RCC 7860 (cell line): ENCODE data around the gene EYA2.
"Not testable (repeated sequence)": the region's sequence is repeated elsewhere in the genome, so short reads cannot be mapped to it uniquely, and the experiment has no call there.

ENCODE experiments used
- DNase-seq: peaks from one replicate; pipeline ENCODE4 v3.0.0-alpha.2; 2015; ENCODE audit warnings: low spot score
- FAIRE-seq: peaks from 2 replicates; lab custom pipeline; 2012; peaks lifted over from hg19 to GRCh38; lab: Jason Lieb, UNC

EYA2 gene, protein sequence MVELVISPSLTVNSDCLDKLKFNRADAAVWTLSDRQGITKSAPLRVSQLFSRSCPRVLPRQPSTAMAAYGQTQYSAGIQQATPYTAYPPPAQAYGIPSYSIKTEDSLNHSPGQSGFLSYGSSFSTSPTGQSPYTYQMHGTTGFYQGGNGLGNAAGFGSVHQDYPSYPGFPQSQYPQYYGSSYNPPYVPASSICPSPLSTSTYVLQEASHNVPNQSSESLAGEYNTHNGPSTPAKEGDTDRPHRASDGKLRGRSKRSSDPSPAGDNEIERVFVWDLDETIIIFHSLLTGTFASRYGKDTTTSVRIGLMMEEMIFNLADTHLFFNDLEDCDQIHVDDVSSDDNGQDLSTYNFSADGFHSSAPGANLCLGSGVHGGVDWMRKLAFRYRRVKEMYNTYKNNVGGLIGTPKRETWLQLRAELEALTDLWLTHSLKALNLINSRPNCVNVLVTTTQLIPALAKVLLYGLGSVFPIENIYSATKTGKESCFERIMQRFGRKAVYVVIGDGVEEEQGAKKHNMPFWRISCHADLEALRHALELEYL

DNA sequence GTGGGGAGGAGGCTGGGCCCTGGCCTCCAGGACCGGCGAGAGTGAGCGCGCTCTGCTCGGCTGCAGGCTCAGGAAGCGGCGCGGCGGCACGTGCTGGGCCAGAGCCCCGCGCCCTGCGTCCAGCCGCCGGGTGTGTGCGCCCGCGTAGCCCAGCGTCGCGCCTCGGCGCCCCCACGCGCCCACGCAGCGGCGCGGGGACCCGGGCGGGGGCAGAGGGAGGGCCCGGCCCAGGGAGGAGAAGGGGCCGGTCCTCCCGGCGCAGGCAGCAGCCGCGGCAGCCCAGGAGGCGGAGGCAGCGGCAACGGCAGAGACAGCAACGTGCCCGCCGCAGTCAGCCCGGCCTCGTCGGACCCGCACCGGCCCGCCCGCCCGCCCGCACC is at the start of gene EYA2:
Gene EYA2, plus strand, starts transcription at position 265 of the 380 bp plus-strand sequence. CDS start 95,168 bp downstream, outside the sequence.
- FAIRE-seq (no peak), DNase-seq (no peak)

- FAIRE-seq: no peak
- DNase-seq: no peak
Observed at GRCh38 chr20:46844965-46845364, 49.7 kb upstream of the EYA2 start.

DNA sequence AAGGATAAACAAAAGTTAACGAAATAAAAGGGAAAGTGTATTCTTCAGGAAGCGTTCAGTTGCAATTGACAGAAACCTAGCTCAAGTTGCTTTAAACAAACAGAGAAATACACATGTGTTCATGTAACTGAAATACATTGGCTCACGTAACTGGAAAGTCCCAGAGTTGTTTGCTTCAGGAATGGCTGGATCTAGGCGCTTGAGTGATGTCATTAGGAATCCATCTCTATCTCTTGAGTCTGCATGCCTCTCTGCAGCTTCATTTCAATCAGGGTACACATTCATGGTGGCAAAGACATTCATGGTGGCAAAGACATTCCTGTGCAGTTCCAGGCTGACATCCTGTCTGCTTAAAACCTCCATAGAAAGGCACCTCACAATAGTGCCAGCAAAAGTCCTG is 45.4 kb upstream of the EYA2 start:
- FAIRE-seq: no peak

DNA sequence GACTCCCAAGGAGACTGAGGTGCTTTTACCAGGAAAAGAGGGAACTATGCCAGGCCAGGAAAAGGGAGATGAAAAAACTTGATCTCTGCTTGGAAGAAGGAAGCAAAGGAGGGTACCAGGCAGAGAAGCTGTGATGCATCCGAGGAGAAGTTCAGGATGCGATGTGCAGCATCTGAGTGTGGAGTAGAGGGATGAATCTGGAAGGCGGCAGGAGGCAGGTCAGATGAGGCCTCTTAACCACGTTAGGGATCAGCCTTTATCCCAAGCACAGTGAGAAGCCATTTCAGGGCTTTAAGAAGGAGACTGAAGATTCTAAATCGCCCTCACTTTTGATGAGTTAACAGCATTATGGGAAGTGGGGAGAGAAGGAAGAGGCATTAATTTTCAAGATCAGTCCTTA is 44.9 kb upstream of the EYA2 start:
- DNase-seq: no peak
- no peak for FAIRE-seq

More for the DNA sequence above, 45.4 kb upstream of the EYA2 start:
- DNase-seq: no peak

DNA sequence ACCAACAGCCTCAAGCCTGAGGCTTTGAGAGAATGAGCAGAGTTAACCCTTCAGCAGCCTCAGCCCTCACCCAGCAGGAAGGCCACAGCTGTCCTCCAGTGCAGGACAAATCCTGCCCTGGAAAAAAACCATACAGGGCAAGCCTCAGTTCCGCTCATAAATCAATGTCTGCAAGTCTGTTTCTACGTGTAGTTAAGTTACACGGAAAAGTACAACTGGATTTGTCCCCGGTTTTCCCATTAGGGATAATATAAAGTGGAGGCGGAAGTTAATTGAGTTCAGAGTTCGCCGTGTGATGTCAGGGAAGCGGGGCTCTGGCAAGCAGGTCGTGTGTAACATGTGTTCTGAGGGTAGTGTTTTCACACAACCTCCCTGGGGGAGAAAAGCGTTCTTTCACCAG is 44.2 kb upstream of the EYA2 start:
- FAIRE-seq (no peak), DNase-seq (no peak)

DNA sequence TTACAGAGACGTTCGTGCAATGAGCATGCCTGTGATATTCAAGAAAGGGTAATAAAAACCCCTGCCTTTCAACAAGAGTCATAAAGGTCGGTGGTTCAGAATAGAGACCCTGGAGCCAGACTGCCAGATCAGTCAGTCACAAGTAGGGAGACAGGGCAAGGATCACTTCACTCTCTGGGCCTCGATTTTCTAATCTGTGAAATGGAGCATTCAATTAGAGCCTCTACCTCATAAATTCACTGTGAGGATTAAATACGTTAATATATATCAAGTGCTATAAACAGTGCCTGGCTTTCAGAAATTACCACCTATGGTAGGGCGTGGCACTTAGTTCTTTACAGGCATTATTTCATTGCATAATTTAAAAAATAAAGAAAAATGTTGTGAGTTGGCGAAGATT is 43.7 kb upstream of the EYA2 start:
- no peak for DNase-seq
- FAIRE-seq: no peak

DNA sequence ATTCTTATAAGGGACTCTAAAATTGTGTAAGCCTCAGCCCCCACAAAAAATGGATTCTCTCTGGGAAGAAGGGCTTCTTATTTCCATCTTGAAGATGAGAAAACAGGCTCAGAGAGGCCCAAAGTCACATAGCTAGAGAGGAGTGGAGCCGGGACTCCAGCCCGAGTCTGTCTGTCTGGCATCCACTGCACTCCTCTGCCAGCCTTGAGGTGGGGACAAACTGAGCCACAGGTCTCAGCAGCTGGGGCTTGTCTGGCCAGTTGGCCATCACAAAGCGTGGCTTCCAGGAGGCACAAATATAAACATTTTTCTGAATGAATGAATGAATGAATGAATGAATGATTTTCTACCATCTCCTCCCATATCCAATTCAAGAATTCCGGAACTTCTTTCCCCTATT is 42.9 kb upstream of the EYA2 start:
- no peak for FAIRE-seq

GRCh38 chr20:46852313-46852712 is 42.3 kb upstream of the EYA2 start:
- DNase-seq: no peak
- FAIRE-seq: no peak

More for the DNA sequence above, 42.9 kb upstream of the EYA2 start:
- no peak for DNase-seq

DNA sequence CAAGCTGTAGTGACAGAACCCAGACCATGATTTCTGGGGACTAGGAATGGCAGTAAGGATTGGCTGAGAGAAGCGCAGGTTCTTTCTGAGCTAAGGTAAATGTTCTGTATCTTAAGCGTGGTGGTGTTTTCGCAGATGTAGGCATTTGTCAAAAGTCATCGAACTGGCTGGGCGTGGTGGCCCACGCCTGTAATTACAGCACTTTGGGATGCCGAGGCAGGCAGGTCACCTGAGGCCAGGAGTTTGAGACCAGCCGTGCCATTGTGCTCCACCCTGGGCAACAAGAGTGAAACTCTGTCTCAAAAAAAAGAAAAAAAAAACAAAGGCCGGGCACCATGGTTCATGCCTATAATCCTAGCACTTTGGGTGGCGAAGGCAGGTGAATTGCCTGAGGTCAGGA is 40.7 kb upstream of the EYA2 start:
- FAIRE-seq: no peak
- no peak for DNase-seq

DNA sequence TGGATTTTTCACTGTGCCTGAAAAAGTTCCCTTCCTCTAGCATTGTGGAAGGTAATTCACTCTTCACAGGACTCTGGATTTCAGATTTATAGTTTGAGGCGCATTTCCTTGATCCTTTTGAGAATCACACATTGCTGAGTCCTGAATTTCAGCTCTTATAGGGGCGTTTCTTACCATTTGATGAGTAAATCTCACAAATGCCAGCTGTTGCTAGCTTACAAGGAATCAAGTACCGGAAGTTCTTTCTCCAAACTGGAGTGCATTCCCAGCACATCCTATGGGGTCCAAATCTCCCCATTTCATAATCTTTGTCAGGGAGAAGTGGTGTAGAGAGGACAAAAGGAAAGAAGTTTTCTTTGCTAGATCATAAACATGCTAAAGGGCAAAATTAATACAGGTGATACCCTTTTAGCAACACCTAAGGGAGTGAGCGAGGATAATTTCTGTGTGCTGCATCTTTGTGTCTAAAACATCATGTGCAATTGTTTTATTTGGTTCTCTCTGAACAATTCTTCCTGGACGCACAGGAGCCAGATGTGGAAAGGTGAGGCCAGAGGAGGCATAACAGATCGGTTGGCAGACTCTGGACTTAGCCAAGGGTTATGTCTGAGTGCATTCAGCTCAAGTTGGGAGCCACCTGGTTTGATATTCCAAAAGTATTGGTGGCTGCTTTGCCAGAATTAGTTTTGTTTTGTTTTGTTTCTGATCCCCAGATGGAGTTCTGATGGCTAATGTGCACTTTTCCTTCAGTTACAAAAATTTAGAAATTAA is 37.4 kb upstream of the EYA2 start:
- FAIRE-seq (no peak), DNase-seq (no peak)

- FAIRE-seq (no peak), DNase-seq (no peak)
Observed at GRCh38 chr20:46865824-46866223, 28.8 kb upstream of the EYA2 start.

GRCh38 chr20:46870041-46870440 is 24.6 kb upstream of the EYA2 start:
- DNase-seq: no peak
- FAIRE-seq: no peak

GRCh38 chr20:46872328-46873211 is 22.1 kb upstream of the EYA2 start:
- FAIRE-seq (no peak), DNase-seq (no peak)

- no peak for FAIRE-seq
- DNase-seq: no peak
Observed at GRCh38 chr20:46875059-46875458, 19.6 kb upstream of the EYA2 start.

- DNase-seq: no peak
- no peak for FAIRE-seq
Observed at GRCh38 chr20:46879386-46879785, 15.3 kb upstream of the EYA2 start.

DNA sequence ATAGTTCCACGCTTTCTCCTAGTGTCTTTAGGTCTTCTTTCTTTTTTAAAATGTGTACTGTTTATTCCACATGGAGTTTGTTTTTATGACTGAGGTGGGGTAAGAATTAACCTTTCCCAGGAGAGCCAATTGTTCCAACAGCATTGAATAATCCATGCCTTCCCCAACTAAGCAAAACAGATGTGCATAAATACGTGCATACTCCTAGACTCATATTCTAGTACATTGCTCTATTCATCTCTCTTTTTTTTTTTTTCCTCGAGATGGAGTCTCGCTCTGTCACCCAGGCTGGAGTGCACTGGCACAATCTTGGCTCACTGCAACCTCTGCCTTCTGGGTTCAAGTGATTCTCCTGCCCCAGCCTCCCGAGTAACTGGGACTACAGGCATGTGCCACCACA is 14.7 kb upstream of the EYA2 start:
- FAIRE-seq: not testable (repeated sequence)

DNA sequence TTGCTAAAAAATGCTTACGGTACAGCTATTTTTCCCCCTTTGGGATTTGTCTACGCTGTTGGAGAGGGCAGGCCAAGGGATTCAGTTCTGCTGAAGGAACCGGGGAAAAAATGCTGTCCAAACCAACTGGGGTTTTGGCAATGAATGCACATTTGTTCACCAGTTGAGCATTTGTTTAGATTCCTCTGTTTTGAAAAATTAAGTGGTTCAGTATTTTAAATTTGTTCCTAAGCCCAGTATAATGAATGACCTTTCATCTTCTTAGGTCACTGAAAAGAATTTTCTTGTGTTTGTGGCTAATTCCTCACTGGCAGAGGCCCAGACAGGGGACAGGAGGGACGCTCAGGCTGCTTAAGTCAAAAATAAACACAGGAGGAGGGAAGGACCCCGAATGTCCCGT is 10.8 kb upstream of the EYA2 start:
- FAIRE-seq: no peak
- no peak for DNase-seq

More for the DNA sequence above, 14.7 kb upstream of the EYA2 start:
- DNase-seq: not testable (repeated sequence)

GRCh38 chr20:46890682-46891081 is 4.0 kb upstream of the EYA2 start:
- no peak for DNase-seq
- no peak for FAIRE-seq

- FAIRE-seq: no peak
Observed at GRCh38 chr20:46893051-46893450, 1.6 kb upstream of the EYA2 start.

GRCh38 chr20:46893877-46894578 is 615 bp upstream of the EYA2 start:
- FAIRE-seq (no peak), DNase-seq (no peak)

More at GRCh38 chr20:46893051-46893450, 1.6 kb upstream of the EYA2 start:
- DNase-seq: no peak
